Spleen (tissue), 7 donors: Measurements from ENCODE around the gene LRRC38.

Experiments
- CTCF ChIP-seq, 11 experiments: fragments of 200-600 bp in 7 of 11; fragments of 450-650 bp in 4 of 11; sonication (generic) in 4 of 11; IDR thresholded peaks in 8 of 11; conservative IDR thresholded peaks in 3 of 11; 1 replicate in 7 of 11; 2 replicates in 4 of 11; pipeline versions ENCODE4 v1.4.0 to v1.8.0; 2016 to 2021; ENCODE audit warnings: antibody characterized with exemption in 11 of 11, inconsistent platforms in 4 of 11, mild to moderate bottlenecking in 1 of 11
- POLR2A ChIP-seq, 3 donors: fragments of 450-650 bp; IDR thresholded peaks; one replicate each; pipeline ENCODE4 v1.5.1; 2017; ENCODE audit warnings: antibody characterized with exemption in 3 of 3, mild to moderate bottlenecking in 1 of 3
- donor health status: DM: no; HTN: no; CAD: no; lungs with moderate emphysema.
- donor health status: DM: no; HTN: no; CAD: no.
- donor health status: DM: no; HTN: no; CAD: no.

GRCh38 chr1:13430495-13430894 is 83.3 kb downstream of the LRRC38 start:
- TF ChIP-seq CTCF (IDR thresholded peaks at IDR 0.05 in 8 of 11, conservative IDR thresholded peaks at IDR 0.05 in 3 of 11) (no peak), POLR2A (IDR thresholded peaks at IDR 0.05) (no peak)
